NCI-H510A (cell line): ENCODE results near the gene PRDM5.
"Not testable (repeated sequence)": the region's sequence is repeated elsewhere in the genome, so short reads cannot be mapped to it uniquely, and the experiment has no call there.

ENCODE experiments used
- DNase-seq: peaks from one replicate; lab custom pipeline; 2025; lab: John Stamatoyannopoulos, UW

The PRDM5 gene

DNA sequence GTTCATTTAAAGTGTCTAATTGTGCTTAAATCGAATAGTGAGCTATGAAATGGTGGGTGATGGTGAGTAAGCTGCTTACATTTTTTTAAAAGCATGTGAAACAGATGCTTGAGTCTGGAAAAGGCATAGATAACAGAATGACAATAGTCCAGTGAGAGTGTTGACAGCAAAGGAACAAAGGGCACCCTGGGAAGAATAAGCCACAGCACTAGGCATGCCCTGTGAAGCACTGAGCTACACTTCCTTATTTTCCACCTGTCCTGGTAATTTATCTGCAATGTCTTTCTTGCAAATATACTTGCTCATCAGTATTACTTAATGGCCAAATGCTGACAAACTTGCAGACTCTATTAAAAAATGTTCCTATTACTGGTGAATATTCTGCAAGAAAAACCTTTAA is 168.7 kb downstream of the PRDM5 start:
- no peak for DNase-seq

DNA sequence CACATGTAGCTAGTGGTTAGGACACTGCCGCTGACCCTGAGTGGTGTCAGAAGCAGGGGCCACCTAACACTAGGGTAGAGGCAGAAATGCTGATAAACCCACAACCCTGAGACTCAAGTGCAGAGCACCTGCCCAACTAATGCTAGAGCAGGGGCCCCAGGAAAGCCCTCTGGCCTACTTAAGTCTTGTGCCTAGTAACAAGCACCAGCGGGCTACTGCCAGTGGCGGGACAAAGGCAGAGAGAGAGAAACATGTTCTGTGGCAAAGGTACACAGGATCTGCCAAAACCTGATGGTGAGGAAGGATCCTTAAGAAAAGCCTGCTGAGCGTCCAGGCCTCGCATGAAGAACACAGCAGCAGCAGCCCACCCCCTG is 172.4 kb downstream of the PRDM5 start:
- no peak for DNase-seq

- DNase-seq: peak; percentile 81
Measured at GRCh38 chr4:120749445-120750151, 172.9 kb downstream of the PRDM5 start.

DNA sequence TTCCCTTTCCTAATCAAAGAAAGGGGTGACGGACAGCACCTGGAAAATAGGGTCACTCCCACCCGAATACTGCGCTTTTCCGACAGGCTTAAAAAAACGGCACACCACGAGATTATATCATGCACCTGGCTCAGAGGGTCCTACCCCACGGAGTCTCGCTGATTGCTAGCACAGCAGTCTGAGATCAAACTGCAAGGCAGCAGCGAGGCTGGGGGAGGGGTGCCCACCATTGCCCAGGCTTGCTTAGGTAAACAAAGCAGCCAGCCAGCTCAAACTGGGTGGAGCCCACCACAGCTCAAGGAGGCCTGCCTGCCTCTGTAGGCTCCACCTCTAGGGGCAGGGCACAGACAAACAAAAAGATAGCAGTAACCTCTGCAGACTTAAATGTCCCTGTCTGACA is 180.9 kb downstream of the PRDM5 start:
- DNase-seq: not testable (repeated sequence)

DNA sequence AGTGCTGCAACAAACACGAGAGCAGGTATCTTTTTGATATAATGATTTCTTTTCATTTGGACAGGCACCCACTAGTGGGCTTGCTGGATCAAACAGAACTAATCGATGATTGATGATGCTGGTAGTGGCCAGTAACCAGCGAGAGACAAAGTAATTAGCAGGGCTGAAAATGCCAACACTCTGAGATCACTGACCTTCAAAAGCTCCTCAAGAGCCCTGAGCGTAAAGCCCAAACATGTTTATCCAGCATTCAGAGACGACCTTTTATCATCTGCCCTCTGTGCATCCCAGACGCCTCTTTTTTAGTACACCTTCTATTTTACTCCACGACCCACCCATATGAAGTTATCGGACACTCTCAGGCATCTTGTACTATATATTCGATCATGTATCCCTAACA is 186.2 kb downstream of the PRDM5 start:
- DNase-seq: no peak

DNA sequence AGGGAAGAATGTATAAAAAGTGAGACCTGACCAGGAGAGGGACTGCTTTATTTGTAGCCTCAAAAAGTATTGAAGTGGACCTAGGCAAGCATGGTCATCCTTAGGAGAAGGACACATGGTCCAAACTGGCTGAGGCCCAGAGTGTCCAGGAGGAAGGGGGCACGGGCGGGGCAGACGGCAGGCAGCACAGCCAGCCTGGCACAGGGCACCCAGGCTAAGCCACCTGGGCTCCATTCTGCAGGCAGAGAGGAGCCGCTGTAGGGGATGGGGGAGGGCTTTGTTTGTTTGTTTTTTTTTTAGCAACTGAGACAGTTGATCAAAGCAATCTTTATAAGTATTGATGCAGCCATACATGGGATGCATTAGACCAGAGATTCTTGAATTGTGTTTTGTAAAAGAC is 188.6 kb downstream of the PRDM5 start:
- DNase-seq: no peak

- DNase-seq: no peak
Measured at GRCh38 chr4:120733054-120733453, 189.5 kb downstream of the PRDM5 start.

DNA sequence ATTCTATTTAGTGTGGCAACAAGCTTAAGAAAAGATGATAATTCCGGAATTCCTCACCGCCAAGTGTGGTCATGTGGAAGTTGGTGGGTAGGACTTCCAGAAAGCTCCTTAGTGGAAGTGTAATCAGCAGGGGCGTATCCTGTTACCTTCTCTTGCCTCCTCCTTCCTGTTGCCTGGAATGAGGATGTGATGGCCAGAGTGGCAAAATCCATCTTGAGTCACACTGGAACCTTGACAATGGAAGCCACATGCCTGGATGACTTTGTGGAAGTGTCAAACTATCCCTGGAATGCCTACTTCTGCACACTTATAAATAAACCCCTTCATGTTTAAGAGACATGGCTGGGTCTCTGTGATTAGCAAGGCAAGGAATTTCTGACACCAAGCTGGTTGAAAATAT is 191.0 kb downstream of the PRDM5 start:
- DNase-seq: no peak

DNA sequence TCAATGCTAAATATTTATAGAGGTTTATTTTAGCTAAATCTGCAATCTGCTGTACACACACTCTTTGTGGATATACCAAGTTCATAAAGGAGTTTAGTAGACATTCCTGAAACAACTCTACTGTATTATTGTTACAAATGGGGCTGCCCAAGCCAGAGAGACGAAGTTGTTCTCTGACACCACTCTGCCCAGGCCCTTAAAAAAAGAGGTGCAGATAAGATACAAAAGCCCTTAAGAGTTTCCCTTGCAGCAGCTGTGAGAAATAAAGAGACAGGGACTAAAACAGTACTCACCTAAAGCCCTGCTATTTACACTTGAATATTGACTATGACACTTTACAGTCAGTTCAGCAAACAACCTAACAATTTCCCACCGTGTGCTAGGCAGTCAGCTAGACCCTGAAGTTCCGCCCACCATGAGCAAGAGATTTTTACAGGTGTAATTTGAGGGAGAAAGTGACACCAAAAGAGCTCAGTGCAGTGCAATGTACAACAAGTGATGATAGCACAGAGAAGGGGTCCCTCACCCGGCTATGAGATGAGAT is 191.7 kb downstream of the PRDM5 start:
- peak; percentile 9 for DNase-seq

DNA sequence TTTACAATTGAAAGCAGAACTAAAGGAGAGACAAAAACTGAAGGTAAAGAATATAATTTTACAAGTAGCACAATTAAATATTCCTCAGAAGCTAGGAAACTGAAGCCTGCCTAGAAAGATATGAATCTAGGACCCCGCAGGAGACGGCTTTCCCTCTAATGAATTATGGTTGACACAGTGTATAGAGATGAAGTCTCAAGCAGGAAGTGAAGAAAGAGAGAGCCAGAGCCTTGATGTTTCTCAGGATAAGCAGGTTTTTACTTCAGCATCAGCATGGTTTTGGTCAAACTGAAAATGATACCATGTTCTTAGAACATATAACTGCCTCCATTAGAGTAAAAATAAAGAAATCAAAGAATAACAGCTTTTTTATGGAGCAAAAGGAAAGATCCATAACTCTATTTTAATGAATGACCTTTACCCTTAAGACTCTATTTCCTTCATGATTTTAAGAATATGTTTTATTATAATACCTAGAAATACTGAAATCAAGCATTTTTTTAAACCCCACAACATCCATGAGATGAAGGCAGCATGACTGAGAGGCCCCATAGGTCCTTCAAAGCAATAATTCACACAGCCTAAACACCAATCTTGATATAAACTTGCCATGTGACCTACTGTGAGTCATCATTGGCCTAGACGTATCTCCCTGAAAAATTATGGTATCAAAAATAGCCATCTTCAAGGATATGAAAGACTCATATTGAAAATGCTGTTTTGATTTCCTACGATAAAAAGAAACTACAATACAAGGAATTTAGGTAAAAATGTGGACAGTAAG is 193.4 kb downstream of the PRDM5 start:
- DNase-seq: no peak

GRCh38 chr4:120725639-120726580 is 196.6 kb downstream of the PRDM5 start:
- DNase-seq: no peak

DNA sequence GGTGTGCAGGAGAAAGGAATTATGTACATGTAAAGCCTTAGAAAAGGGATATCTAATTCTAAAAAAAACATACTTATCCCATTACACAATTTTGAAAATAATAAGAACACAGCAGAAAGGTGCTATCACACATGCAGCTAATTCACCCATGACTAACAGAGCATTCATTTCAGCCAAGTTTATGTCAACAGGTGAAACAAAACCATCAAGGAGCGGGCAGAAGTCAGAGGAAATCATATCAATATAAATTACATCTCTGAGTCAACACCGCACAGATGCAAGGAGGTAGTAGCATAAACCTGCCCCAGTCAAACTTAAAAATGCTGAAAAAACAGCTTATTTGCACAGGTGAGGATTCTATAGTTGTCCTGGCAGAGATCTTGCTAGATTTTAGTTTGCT is 197.9 kb downstream of the PRDM5 start:
- no peak for DNase-seq

- DNase-seq: no peak
Measured at GRCh38 chr4:120723986-120724385, 198.5 kb downstream of the PRDM5 start.

- no peak for DNase-seq
Measured at GRCh38 chr4:120723105-120723504, 199.4 kb downstream of the PRDM5 start.

DNA sequence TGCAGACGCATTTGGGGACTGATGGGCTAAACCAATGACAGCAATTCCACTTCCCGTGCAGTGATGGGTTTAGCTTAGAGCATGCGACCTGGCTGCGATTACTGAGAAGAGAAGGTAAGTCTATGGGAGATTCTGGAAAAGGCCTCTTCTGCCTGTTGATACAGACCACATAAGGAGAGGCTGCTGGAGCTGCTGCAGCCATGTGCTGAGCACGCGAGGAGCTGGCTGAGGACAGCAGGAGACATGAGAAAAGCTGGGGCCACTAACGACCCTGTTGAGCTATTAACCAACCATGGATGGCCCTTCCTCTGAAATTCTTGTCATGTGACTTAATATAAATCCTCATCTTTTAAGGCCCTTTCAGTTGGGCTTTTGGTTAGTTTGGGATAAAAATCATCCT is 199.9 kb downstream of the PRDM5 start:
- DNase-seq: no peak

DNA sequence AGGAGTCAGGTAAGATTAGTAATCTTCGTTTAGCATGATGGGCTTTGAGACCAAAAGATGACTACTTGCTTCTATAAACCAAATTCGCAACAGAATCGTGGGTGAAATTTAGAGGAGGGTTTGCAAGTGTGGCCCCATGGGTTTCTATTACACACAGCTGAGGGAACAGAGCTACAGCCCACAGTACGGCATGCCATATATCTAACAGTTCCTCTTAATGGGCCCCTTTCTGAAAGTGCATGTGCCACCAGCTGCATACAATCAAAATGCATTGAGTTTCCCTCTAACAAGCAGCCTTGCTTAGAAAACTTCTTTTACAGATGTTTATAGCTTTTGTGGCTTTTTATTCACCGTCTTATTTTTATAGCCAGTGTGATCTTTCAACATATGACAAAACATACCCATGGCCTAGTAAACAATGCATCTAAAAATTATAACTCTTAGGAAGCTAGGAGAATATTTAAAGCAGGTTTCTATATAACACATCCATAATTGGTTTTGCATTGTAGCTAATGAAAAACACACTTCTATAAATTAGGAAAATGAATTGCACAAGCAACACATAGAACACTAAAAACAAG is 202.1 kb downstream of the PRDM5 start:
- no peak for DNase-seq

DNA sequence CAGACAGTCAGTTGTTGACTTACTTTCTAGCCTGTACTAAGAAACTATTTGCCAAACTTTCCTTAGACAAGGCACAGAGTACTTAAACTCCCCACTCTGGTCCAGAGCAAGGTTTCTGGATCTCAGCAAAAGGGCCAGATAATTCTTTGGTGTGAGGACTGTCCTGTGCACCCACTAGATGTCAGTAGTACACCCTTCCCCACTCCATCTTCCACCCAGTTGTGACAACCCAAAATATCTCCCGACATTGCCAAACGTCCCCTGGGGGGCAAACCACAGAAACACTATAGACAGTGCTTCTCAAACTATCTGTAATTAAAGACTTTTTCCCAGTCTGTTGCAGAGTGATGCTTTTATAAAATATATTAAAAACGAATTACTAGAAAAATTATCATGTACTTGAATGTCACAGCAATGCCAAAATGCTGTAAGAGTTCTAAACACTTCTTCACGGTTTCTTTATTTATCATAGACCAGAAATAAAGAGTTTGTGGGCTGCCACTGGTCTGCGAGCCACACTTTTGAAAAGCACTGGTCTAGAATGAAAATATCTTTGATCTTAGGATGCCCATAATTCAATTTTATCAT is 203.5 kb downstream of the PRDM5 start:
- DNase-seq: no peak

DNA sequence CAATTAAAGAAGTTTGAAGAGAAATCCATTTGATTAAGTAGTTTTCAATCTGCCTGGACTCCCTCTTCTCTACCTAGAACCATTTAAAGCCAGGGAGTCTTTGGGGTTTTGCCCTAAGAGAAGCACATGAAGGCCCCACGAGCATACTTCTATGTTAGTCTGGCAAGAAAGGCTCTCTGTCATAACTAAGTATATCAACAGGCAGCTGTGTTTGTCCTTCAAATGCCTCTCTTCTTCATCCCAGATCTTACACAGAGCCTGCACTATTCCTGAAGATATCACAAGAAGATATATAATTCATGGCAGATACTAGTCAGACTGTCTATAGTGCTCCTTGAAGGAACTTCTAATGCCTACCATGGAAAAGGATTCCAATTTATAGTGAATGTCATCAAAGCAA is 206.2 kb downstream of the PRDM5 start:
- no peak for DNase-seq

GRCh38 chr4:120714417-120715010 is 208.0 kb downstream of the PRDM5 start:
- no peak for DNase-seq

- DNase-seq: no peak
Measured at GRCh38 chr4:120709991-120710390, 212.5 kb downstream of the PRDM5 start.

DNA sequence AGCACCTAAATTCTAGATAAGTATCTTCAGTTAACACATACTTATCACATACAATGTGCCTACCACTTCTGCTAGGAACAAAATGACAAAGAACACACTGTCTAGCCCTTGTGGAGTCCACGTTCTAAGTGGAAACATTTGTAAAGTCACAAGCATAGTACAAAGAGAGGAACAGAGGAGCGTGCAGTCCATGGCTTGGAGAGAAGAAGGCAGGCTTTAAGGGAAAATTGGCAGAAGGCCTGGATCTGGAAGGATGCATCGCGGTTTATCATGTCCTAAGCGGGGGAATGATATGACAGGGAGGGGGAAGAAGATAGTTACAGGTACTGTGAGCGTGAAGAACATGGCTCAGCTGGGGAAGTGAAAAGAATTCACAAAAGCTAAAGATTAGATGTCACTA is 218.0 kb downstream of the PRDM5 start:
- DNase-seq: no peak
